GM12878 (cell line): Measurements from ENCODE around the gene ENTPD6. TPM values are rescaled to one million over a fixed set of nuclear protein-coding genes. Genes with fewer than 3 reads are reported as not detected.

Experiments
- ATAC-seq: fragments of 200-7000 bp; cut with Tn5 transposase; 3 replicates; pipeline ENCODE4 v1.9.1; 2020; ENCODE audit warnings: mild to moderate bottlenecking, moderate library complexity
- BruUV-seq: library from RNA; stranded (reverse); fragments of 400-500 nt; replicated peaks from 2 replicates; lab custom pipeline; 2021; lab: Mats Ljungman, UMichigan
- CTCF ChIA-PET: fragments of 300-600 bp; sonication (Branson Sonifier 250); formaldehyde crosslinking; extraction: SDS; loops from one replicate; lab custom pipeline; 2021; ENCODE audit warnings: inconsistent platforms; lab: Yijun Ruan, JAX
- POLR2A ChIA-PET: fragments of 350-600 bp; formaldehyde crosslinking; extraction: SDS; loops from one replicate; lab custom pipeline; 2021; ENCODE audit warnings: inconsistent platforms; lab: Charles Lee
- RAD21 ChIA-PET: fragments of 300-600 bp; sonication (Branson Sonifier 250); formaldehyde crosslinking; loops from one replicate; lab custom pipeline; 2023; ENCODE audit warnings: antibody characterized with exemption; ENCODE audit not compliant: unreplicated experiment; lab: Charles Lee
- SMC1A ChIA-PET: fragments of 300-600 bp; sonication (Branson Sonifier 250); formaldehyde crosslinking; loops from one replicate; lab custom pipeline; 2023; ENCODE audit not compliant: unreplicated experiment, uncharacterized antibody; lab: Charles Lee
- DNase-seq: peaks from one replicate; pipeline ENCODE4 v3.0.0-alpha.2; 2011; ENCODE audit warnings: low read depth, low spot score
- FAIRE-seq: peaks from 3 replicates; lab custom pipeline; 2011; peaks lifted over from hg19 to GRCh38; lab: Jason Lieb, UNC
- H2AFZ ChIP-seq: 2 replicates; pipeline ENCODE4 v1.6.0; 2011; ENCODE audit warnings: low read depth, low read length, control low read depth; ENCODE audit not compliant: control insufficient read depth
- H3K27ac ChIP-seq: 2 replicates; pipeline ENCODE4 v1.5.1; 2011; ENCODE audit warnings: control low read depth; ENCODE audit not compliant: control insufficient read depth, insufficient read depth
- H3K27me3 ChIP-seq, 2 experiments: replicated peaks in 1 of 2; 2 replicates each; pipeline versions ENCODE4 v1.6.0 to v1.6.1; 2011; ENCODE audit warnings: low read length in 1 of 2; ENCODE audit not compliant: control insufficient read depth in 2 of 2, insufficient read depth in 2 of 2
- H3K36me3 ChIP-seq, 2 experiments: 2 replicates each; pipeline ENCODE4 v1.5.1; 2011; ENCODE audit warnings: low read length in 1 of 2; ENCODE audit not compliant: control insufficient read depth in 2 of 2, insufficient read depth in 2 of 2
- H3K4me1 ChIP-seq: 2 replicates; pipeline ENCODE4 v1.6.1; 2011; ENCODE audit warnings: mild to moderate bottlenecking, low read length, moderate library complexity, mixed read lengths; ENCODE audit not compliant: control insufficient read depth, insufficient read depth
- H3K4me2 ChIP-seq: 2 replicates; pipeline ENCODE4 v1.6.0; 2011; ENCODE audit warnings: control low read depth; ENCODE audit not compliant: control insufficient read depth, insufficient read depth
- H3K4me3 ChIP-seq: fragments of 200-600 bp; sonication (generic); 2 replicates; pipeline ENCODE4 v1.5.1; 2016
- H3K79me2 ChIP-seq: 2 replicates; pipeline ENCODE4 v1.6.0; 2011; ENCODE audit warnings: low read length; ENCODE audit not compliant: control insufficient read depth, insufficient read depth
- H3K9ac ChIP-seq: 2 replicates; pipeline ENCODE4 v1.8.0; 2011; ENCODE audit warnings: low read length, control low read depth, mixed read lengths; ENCODE audit not compliant: control insufficient read depth, insufficient read depth
- H3K9me3 ChIP-seq: replicated peaks from 3 replicates; pipeline ENCODE4 v1.5.1; 2011; ENCODE audit warnings: mild to moderate bottlenecking, low read length; ENCODE audit not compliant: control insufficient read depth, insufficient read depth
- H4K20me1 ChIP-seq: 2 replicates; pipeline ENCODE4 v1.6.0; 2011; ENCODE audit not compliant: control insufficient read depth, insufficient read depth
- FOXK2 ChIP-seq: fragments of 450-650 bp; IDR thresholded peaks from 2 replicates; pipeline ENCODE4 v1.6.1; 2017; ENCODE audit warnings: mild to moderate bottlenecking, moderate library complexity
- NFYB ChIP-seq: IDR thresholded peaks from 2 replicates; pipeline ENCODE4 v1.6.1; 2011; ENCODE audit warnings: low read depth, mild to moderate bottlenecking, low read length, improper control_type of control experiment, moderate library complexity; ENCODE audit not compliant: insufficient read depth
- PML ChIP-seq: IDR thresholded peaks from 2 replicates; pipeline ENCODE4 v1.6.1; 2012; ENCODE audit warnings: low read length, inconsistent platforms
- POLR2AphosphoS5 ChIP-seq: IDR thresholded peaks from 2 replicates; pipeline ENCODE4 v1.6.1; 2011; ENCODE audit warnings: mild to moderate bottlenecking, low read length, inconsistent platforms
- ZBED1 ChIP-seq: IDR thresholded peaks from 2 replicates; pipeline ENCODE4 v1.6.1; 2016; ENCODE audit warnings: borderline replicate concordance
- WGBS: methylation state at CpG from one replicate; pipeline ENCODE4 v1.1.6; 2016; ENCODE audit warnings: low lambda C conversion rate; ENCODE audit not compliant: insufficient replicate concordance, insufficient coverage; ENCODE audit errors: missing lambda C conversion rate; 5-methylcytosine and 5-hydroxymethylcytosine counted together
- in situ Hi-C: fragments of 300-500 bp; cut with MboI; formaldehyde crosslinking; loops from 9 replicates; pipeline ENCODE4 v1.14.3; 2018; ENCODE audit warnings: mixed read lengths
- intact Hi-C: fragments of 100-400 bp; cut with micrococcal nuclease; formaldehyde crosslinking; loops from one replicate; pipeline ENCODE4 v1.14.2; 2022; ENCODE audit not compliant: unreplicated experiment
- polyA plus RNA-seq, 11 experiments: library from polyadenylated mRNA; depleted of rRNA in 4 of 11; unstranded in 6 of 11; stranded (reverse) in 5 of 11; fragments of >200 nt; fragmentation: Nextera tagmentation in 4 of 11; fragmentation: Illumina TruSeq in 1 of 11; extraction: Ambion mirVana in 4 of 11; extraction: Trizol in 1 of 11; gene quantifications; 1 replicate in 1 of 11; 2 replicates in 10 of 11; pipeline versions ENCODE4 v1.2.1 to v1.2.3, GENCODE V29; 2011 to 2016; ENCODE audit warnings: inconsistent platforms in 2 of 11, missing spikeins in 2 of 11, low read depth in 1 of 11
- total RNA-seq, 4 experiments: library from RNA; depleted of rRNA in 3 of 4; stranded (reverse); fragments of >200 nt in 3 of 4; fragmentation: Illumina TruSeq in 1 of 4; extraction: Trizol in 1 of 4; gene quantifications; 2 replicates each; pipeline versions ENCODE4 v1.2.1 to v1.2.3, GENCODE V29; 2013 to 2021
- TF ChIP-seq, protein P1 (sequence below): IDR thresholded peaks from 2 replicates; pipeline ENCODE4 v1.6.1; 2011; ENCODE audit warnings: low read depth, low read length, improper control_type of control experiment, borderline replicate concordance
- TF ChIP-seq, protein P2 (sequence below): fragments of 450-650 bp; IDR thresholded peaks from 2 replicates; pipeline ENCODE4 v1.6.1; 2017; ENCODE audit warnings: low read depth, mild to moderate bottlenecking, moderate library complexity

Gene ENTPD6
- total and polyA plus RNA-seq, 10 of the 15 experiments (the other 5 are each of a cell fraction or from before 2014, with no cell fraction given): 0.53 to 45.4 (median 31.1) TPM

DNA sequence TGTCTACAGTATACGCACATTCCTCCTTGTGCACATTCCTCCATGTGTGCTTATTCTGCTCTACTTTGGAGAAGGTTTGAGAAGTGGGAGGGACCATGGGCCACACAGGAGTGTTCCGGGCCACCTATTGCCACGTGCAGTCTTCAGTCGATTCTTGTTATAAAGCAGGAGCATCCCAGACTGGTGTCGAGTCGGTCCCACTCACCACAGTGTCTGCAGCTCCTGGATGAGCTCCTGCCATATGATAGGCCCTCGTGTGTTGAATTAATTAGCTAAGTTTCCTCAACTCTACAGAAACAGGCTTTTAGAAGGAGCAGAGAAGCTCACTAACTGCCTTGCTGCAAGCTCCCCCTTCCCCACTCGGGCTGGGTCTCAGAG lies 22.6 kb downstream of the ENTPD6 start:
- intact Hi-C loops: no loop called here
- Histone ChIP-seq H3K27me3 (no peaks in the 10 kb centered on the region), H3K4me3 (no peak overlapping the region)
- SMC1A ChIA-PET: interaction anchor here (0.7 kb wide), 1 partner anchor 15 kb away, joined by 3 read pairs; no protein-coding TSS in a partner anchor
- in situ Hi-C loops: no loop called here
- no TSS peak for BruUV-seq
- no peak for ATAC-seq
- no peak for TF ChIP-seq POLR2AphosphoS5
- TF ChIP-seq, protein P1, sequence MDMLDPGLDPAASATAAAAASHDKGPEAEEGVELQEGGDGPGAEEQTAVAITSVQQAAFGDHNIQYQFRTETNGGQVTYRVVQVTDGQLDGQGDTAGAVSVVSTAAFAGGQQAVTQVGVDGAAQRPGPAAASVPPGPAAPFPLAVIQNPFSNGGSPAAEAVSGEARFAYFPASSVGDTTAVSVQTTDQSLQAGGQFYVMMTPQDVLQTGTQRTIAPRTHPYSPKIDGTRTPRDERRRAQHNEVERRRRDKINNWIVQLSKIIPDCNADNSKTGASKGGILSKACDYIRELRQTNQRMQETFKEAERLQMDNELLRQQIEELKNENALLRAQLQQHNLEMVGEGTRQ: no peak
- TF ChIP-seq, protein P2, sequence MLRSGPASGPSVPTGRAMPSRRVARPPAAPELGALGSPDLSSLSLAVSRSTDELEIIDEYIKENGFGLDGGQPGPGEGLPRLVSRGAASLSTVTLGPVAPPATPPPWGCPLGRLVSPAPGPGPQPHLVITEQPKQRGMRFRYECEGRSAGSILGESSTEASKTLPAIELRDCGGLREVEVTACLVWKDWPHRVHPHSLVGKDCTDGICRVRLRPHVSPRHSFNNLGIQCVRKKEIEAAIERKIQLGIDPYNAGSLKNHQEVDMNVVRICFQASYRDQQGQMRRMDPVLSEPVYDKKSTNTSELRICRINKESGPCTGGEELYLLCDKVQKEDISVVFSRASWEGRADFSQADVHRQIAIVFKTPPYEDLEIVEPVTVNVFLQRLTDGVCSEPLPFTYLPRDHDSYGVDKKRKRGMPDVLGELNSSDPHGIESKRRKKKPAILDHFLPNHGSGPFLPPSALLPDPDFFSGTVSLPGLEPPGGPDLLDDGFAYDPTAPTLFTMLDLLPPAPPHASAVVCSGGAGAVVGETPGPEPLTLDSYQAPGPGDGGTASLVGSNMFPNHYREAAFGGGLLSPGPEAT: no peak
- TF ChIP-seq NFYB: no peak
- no peak for TF ChIP-seq FOXK2
- no peak for TF ChIP-seq PML
- no peak for TF ChIP-seq ZBED1
- TF ChIP-seq, all 136 proteins: peak for 0
- CTCF ChIA-PET: no interaction called here
- peaks cover 3 to 6% of the 10 kb centered on the region in 2 experiments; a peak in 3 of 4 replicates for H3K36me3 ChIP-seq
- RAD21 ChIA-PET: no interaction called here
- no peaks in the 10 kb centered on the region for H3K79me2 ChIP-seq
- H2AFZ ChIP-seq: no peak overlapping the region
- H4K20me1 ChIP-seq: no peaks in the 10 kb centered on the region
- DNase-seq (no peak), FAIRE-seq (no peak)
- 84% methylated on average over 8 of the region's 8 CpGs for WGBS
- no peak overlapping the region for H3K4me2 ChIP-seq
- H3K9ac ChIP-seq: no peak overlapping the region
- no peak overlapping the region for H3K27ac ChIP-seq
- no peaks in the 10 kb centered on the region for H3K9me3 ChIP-seq
- no peaks in the 10 kb centered on the region for H3K4me1 ChIP-seq
- POLR2A ChIA-PET: no interaction called here
